NCI-H2107 treated with DMSO at 0.1 percent for 48 hours (cell line): ENCODE data around the gene SCIN.
"Not testable (repeated sequence)": the region's sequence is repeated elsewhere in the genome, so short reads cannot be mapped to it uniquely, and the experiment has no call there.

Experiments
- DNase-seq: peaks from one replicate; lab custom pipeline; 2025; ENCODE audit not compliant: unreplicated experiment; lab: John Stamatoyannopoulos, UW

Gene SCIN

DNA sequence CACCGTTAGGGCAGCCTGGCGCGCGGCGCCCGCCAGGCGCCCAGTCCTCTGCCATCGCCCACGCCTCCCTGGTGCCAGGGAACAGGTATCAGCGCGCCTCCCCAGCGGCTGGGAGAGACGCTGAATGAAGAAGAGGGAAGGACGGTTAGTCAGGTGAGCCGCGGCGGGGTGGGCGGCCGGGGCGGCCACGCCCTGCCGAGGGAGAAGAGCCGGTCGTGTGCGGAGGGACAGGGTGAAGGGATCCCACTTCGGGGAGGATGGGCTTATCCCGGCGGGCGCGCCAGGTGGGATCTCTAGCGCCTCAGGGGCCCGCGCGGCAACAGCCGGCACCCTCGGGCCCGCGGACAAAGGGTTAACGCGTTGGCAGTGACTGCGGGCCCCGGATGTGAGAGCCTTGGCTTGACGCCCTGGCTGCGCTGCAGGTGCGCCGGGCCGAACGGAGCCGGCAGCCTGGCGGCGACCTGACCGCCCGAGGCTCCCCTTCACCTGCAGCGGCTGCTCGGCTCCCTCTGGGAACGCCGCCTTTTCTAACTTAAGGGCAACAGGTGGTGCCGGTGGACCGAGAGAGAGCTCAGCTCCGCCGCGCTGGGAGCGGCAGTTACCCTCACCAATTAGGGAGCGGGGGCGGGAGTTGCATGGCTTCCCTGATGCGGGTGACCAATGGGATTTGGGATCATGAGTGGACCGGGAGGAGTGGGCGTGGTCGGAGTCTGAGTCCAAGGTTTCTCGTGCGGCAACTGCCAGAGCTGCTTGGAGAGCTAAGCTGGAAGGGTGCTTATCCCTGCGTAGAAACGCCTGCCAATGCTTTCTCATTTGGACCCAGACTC lies 116.6 kb downstream of the SCIN start, which contains the start of gene ARL4A:
TSS of gene ARL4A (plus strand) at position 743 of the 827 bp plus-strand sequence. CDS start 622 bp downstream, outside the sequence.
- DNase-seq, result peak; percentile 98

GRCh38 chr7:12687718-12688171 lies 117.2 kb downstream of the SCIN start:
- DNase-seq, result peak; percentile 76

GRCh38 chr7:12688485-12689170 lies 118.1 kb downstream of the SCIN start:
- not testable (repeated sequence) for DNase-seq

- no peak for DNase-seq
Measured at GRCh38 chr7:12689451-12689850, 118.9 kb downstream of the SCIN start.

- DNase-seq, result no peak
Measured at GRCh38 chr7:12690041-12690878, 119.7 kb downstream of the SCIN start.

- DNase-seq, result not testable (repeated sequence)
Measured at GRCh38 chr7:12691388-12691787, 120.9 kb downstream of the SCIN start.

DNA sequence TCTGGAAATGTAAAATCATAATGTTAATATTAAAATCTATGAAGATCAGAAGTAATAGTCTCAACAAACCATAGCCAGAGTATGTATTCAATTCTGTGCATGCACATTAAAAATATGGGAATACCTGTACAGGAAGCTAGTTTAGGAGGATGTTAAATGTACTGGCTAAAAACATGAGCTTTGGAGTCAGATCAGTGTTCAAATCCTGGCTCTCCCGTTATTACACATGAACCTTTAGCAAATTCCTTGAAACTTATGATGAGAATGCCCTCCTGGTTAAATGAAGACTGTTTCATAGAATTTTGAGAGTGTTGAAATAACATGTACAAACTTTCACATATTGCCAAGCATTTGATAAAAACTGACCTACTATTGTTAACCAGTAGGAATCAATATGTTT lies 121.5 kb downstream of the SCIN start:
- no peak for DNase-seq

- DNase-seq, result no peak
Measured at GRCh38 chr7:12692479-12693259, 122.1 kb downstream of the SCIN start.

DNA sequence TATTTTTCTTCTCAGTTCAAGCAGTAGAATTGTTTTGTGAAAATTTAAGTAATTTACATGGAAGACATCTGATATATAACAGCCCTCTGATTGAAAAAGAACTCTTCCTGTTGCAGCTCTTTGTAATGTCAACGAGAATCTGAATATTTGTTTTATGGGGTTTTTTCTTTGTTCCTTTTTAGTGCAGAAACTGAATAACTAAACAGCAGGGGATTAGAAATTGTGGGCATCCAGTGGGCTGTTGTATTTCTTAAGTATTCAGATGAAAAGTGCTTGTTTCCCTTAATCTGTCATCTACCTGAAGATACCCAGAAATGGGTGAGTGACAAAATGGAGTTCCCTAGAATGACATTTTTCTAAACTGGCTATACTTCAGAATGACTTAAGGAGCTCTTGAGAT lies 124.3 kb downstream of the SCIN start:
- DNase-seq, result no peak

GRCh38 chr7:12695965-12696364 lies 125.4 kb downstream of the SCIN start:
- DNase-seq, result no peak

DNA sequence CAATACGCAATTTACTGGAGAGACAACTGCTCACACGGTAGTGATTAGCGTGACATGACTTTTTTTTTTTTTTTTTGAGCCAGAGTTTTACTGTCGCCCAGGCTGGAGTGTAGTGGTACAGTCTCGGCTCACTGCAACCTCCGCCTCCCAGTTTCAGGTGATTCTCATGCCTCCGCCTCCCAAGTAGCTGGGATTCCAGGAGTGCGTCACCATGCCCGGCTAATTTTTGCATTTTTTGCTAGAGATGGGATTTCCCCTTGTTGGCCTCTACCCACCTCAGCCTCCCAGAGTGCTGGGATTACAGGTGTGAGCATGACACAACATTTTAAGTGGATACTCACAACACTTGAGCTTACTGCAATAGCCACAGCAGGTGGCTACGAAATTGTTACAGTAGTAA lies 128.8 kb downstream of the SCIN start:
- no peak for DNase-seq

DNA sequence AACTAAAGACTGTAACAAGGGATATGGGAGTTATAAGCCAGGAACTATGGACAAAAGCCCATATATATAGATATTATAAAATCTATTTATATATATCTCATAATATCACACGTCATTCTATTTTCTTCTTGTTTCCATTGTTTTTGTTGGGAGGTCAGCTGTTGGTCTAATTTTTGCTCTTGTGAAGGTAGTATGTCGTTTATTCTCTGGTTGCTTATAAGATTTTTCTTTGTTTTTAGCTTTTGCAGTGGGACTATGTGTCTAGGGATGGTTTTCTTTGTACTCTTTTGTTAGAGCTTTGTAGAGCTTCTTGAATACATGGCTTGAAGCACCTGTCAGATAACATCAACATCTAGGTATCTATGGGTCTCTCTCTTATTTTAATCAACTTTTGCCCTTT lies 130.9 kb downstream of the SCIN start:
- DNase-seq, result no peak

DNA sequence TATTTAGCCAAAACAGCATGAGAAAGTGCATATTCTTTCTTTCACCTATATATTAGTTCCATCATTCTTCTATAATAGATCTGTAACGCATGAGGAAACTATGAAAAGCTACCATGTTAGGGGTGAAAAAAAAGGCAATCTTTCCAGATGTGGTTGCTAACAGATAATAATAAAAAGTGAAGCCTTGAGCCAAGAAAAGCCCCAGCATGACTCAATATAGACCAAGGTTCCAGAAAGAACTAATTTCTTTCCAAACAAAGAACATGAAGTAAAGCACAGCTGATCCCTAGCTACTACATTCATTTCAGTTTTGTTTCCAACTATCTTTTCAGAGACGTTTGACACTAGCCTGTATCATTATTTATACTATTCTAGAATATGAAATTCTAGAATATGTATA lies 133.4 kb downstream of the SCIN start:
- no peak for DNase-seq

GRCh38 chr7:12705878-12706277 lies 135.4 kb downstream of the SCIN start:
- no peak for DNase-seq

DNA sequence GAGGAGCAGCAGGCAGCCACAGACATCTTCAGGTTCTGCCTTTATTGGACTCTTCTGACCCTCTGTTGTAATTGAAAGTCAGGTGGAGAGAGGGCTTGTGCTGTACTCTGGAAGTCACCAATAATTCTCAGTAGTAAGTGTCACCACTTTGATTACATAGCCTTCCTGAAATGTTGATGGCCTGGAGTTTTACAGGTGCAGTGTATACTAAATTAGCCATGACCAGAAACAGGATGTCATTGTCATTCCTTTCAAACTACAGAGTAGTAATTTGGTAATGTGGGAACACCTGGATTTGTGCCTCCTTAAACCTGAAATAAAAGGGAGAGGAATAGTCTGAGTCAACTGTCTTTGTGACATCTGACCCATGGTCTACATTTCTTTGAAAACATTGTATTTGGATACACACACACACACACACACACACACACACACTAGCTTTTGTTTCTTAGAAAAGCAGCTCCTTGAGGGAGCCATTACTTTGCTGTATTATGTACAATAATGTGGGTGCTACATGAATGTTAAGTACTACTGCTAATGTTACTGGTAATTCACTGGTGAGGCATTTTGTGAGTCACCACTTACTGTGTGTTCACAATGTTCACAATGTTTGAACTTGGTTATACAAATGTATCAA lies 136.5 kb downstream of the SCIN start:
- peak; percentile 99 for DNase-seq

DNA sequence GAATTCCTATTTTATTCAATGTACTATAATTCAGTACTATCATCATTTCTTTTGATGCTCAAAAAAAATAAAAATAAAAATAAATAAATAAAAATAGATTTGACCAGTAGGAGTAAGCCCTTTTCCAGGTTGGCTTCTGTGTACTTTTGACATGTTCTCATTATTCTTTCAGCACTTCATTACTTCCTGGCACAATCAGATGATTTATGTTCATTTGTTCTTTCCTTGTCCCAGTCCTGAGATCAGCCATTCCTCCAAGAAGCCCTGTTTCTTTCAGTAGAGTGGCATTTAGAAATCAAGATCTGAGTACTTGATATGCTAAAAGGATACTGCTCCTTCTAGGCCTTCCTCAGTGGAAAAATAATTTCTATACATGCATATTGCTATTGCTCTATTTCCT lies 137.8 kb downstream of the SCIN start:
- DNase-seq, result no peak
